Esophagus muscularis mucosa (tissue), 4 donors: ENCODE results near the gene MSL2. TPM values are rescaled to one million over a fixed set of nuclear protein-coding genes. Genes with fewer than 3 reads are reported as not detected.
"Not testable (repeated sequence)": the region's sequence is repeated elsewhere in the genome, so short reads cannot be mapped to it uniquely, and the experiment has no call there.

Experiments
- DNase-seq: peaks from one replicate; pipeline ENCODE4 v3.0.0-alpha.2; 2017; ENCODE audit errors: extremely low spot score
- H3K27ac ChIP-seq, 4 donors: fragments of 200-600 bp; sonication (generic); replicated peaks in 1 of 4; 1 replicate in 3 of 4; 2 replicates in 1 of 4; pipeline ENCODE4 v1.5.1; 2016 to 2019; ENCODE audit warnings: mild to moderate bottlenecking in 1 of 4
- H3K27me3 ChIP-seq, 4 donors: fragments of 200-600 bp; sonication (generic); one replicate each; pipeline versions ENCODE4 v1.5.1 to v1.6.0; 2016 to 2019
- H3K36me3 ChIP-seq, 4 donors: fragments of 200-600 bp; sonication (generic); one replicate each; pipeline ENCODE4 v1.5.1; 2016 to 2019
- H3K4me1 ChIP-seq, 4 donors: fragments of 200-600 bp; sonication (generic); one replicate each; pipeline ENCODE4 v1.5.1; 2016 to 2019
- H3K4me3 ChIP-seq, 4 donors: fragments of 200-600 bp; sonication (generic); 1 replicate in 2 of 4; 2 replicates in 2 of 4; pipeline ENCODE4 v1.5.1; 2016 to 2019; ENCODE audit warnings: mild to moderate bottlenecking in 4 of 4, moderate library complexity in 1 of 4
- H3K9me3 ChIP-seq, 4 donors: fragments of 200-600 bp; sonication (generic); 1 replicate in 3 of 4; 2 replicates in 1 of 4; pipeline ENCODE4 v1.5.1; 2016 to 2019
- CTCF ChIP-seq, 3 experiments: fragments of 200-600 bp in 2 of 3; fragments of 450-650 bp in 1 of 3; sonication (generic) in 2 of 3; IDR thresholded peaks; one replicate each; pipeline ENCODE4 v1.5.1; 2017 to 2019; ENCODE audit warnings: antibody characterized with exemption in 3 of 3, mild to moderate bottlenecking in 2 of 3, moderate library complexity in 1 of 3
- EP300 ChIP-seq: sonication (generic); formaldehyde crosslinking; IDR thresholded peaks from one replicate; pipeline ENCODE4 v1.6.1; 2017; ENCODE audit warnings: antibody characterized with exemption
- POLR2A ChIP-seq: fragments of 450-650 bp; IDR thresholded peaks from one replicate; pipeline ENCODE4 v1.6.1; 2017; ENCODE audit warnings: antibody characterized with exemption, moderate library complexity, mild to moderate bottlenecking, low read depth
- POLR2AphosphoS5 ChIP-seq, 2 donors: sonication (generic); formaldehyde crosslinking; IDR thresholded peaks; one replicate each; pipeline ENCODE4 v1.6.1; 2017; ENCODE audit warnings: antibody characterized with exemption in 2 of 2
- WGBS: methylation state at CpG from one replicate; pipeline ENCODE4 v1.1.5; 2018; 5-methylcytosine and 5-hydroxymethylcytosine counted together
- intact Hi-C: fragments of 100-400 bp; cut with DNase I; formaldehyde crosslinking; loops from one replicate; pipeline ENCODE4 v1.15.1; 2023
- total RNA-seq, 4 donors: library from RNA; depleted of rRNA; stranded (reverse); fragments of >200 nt; gene quantifications; one replicate each; pipeline versions ENCODE4 v1.1.0 to v1.2.1, GENCODE V29; 2016

Gene MSL2
- total RNA-seq, 4 donors from 2014 or later = 18.7 to 25.3 (median 23.5) TPM

GRCh38 chr3:136141291-136141785, 54.8 kb downstream of the MSL2 start:
- Histone ChIP-seq H3K4me3 (no peak overlapping the region), H3K9me3 (no peaks in the 10 kb centered on the region), H3K4me1 (peaks cover 9 to 20% (median 14%) of the 10 kb centered on the region in 4 donors), H3K27me3 (no peaks in the 10 kb centered on the region), H3K36me3 (peaks cover 0 to 21% (median 11%) of the 10 kb centered on the region in 4 donors), H3K27ac (peak overlapping the region in 2 of 4 donors; percentile 36 to 52)
- no peak for DNase-seq
- intact Hi-C loops = no loop called here
- TF ChIP-seq CTCF (IDR thresholded peaks at IDR 0.05) (no peak), EP300 (no peak), POLR2A (no peak)

- intact Hi-C loops = no loop called here
- TF ChIP-seq POLR2A = no peak
- H3K4me1 ChIP-seq = peaks cover 0 to 4% (median 3%) of the 10 kb centered on the region in 4 donors
These were observed 59.7 kb downstream of the MSL2 start for GRCh38 chr3:136136454-136136853.

GRCh38 chr3:136135039-136135802, 60.9 kb downstream of the MSL2 start:
- Histone ChIP-seq H3K27ac (no peak overlapping the region), H3K27me3 (no peaks in the 10 kb centered on the region), H3K9me3 (no peaks in the 10 kb centered on the region), H3K36me3 (peaks cover 0 to 8% (median 0%) of the 10 kb centered on the region in 4 donors), H3K4me3 (no peak overlapping the region), H3K4me1 (no peaks in the 10 kb centered on the region)
- intact Hi-C loops = no loop called here
- 67% methylated on average over 7 of the region's 7 CpGs for WGBS
- no peak for TF ChIP-seq POLR2A
- DNase-seq = no peak

More at GRCh38 chr3:136136454-136136853, 59.7 kb downstream of the MSL2 start:
- Histone ChIP-seq H3K36me3 (peaks cover 0 to 8% (median 0%) of the 10 kb centered on the region in 4 donors), H3K9me3 (no peaks in the 10 kb centered on the region), H3K27ac (no peak overlapping the region), H3K4me3 (no peak overlapping the region), H3K27me3 (no peaks in the 10 kb centered on the region)
- 73% methylated on average over 2 of the region's 2 CpGs for WGBS
- DNase-seq = no peak

GRCh38 chr3:136134091-136134490, 62.0 kb downstream of the MSL2 start:
- Histone ChIP-seq H3K36me3 (peaks cover 0 to 8% (median 0%) of the 10 kb centered on the region in 4 donors), H3K4me3 (no peak overlapping the region), H3K27ac (no peak overlapping the region), H3K9me3 (no peaks in the 10 kb centered on the region), H3K4me1 (no peaks in the 10 kb centered on the region), H3K27me3 (no peaks in the 10 kb centered on the region)
- intact Hi-C loops = no loop called here
- DNase-seq = no peak
- no peak for TF ChIP-seq EP300
- no peak for TF ChIP-seq POLR2A
- no peak for TF ChIP-seq POLR2AphosphoS5 (IDR thresholded peaks at IDR 0.05)
- TF ChIP-seq CTCF (IDR thresholded peaks at IDR 0.05) = no peak
- 93% methylated on average over 1 of the region's 1 CpG for WGBS

GRCh38 chr3:136131647-136132046, 64.5 kb downstream of the MSL2 start:
- H3K9me3 ChIP-seq, H3K27ac ChIP-seq, H3K27me3 ChIP-seq, H3K4me1 ChIP-seq, DNase-seq, H3K4me3 ChIP-seq, intact Hi-C loops, H3K36me3 ChIP-seq: not testable (repeated sequence)
- WGBS = 84% methylated on average over 3 of the region's 3 CpGs

GRCh38 chr3:136122006-136122405, 74.1 kb downstream of the MSL2 start:
- no peak for DNase-seq
- Histone ChIP-seq H3K27ac (no peak overlapping the region), H3K27me3 (no peaks in the 10 kb centered on the region), H3K36me3 (peaks cover 4 to 14% (median 9%) of the 10 kb centered on the region in 4 donors), H3K9me3 (no peaks in the 10 kb centered on the region), H3K4me3 (no peak overlapping the region), H3K4me1 (no peaks in the 10 kb centered on the region)
- intact Hi-C loops = no loop called here
- TF ChIP-seq CTCF (IDR thresholded peaks at IDR 0.05) (no peak), EP300 (no peak), POLR2AphosphoS5 (IDR thresholded peaks at IDR 0.05) (no peak), POLR2A (no peak)
- WGBS = 82% methylated on average over 4 of the region's 4 CpGs
